Pancreas (tissue), 10 donors: ENCODE results near the gene GJA10. TPM values are rescaled to one million over a fixed set of nuclear protein-coding genes. Genes with fewer than 3 reads are reported as not detected.
A peak's percentile ranks its signal among the peaks of the same experiment; 100 is the strongest.
"Not testable (repeated sequence)": the region's sequence is repeated elsewhere in the genome, so short reads cannot be mapped to it uniquely, and the experiment has no call there.

Experiments
- ATAC-seq, 4 donors: fragments of 200-7000 bp; cut with Tn5 transposase; one replicate each; pipeline versions ENCODE4 v1.8.0 to v1.9.1; 2020; ENCODE audit warnings: mild to moderate bottlenecking in 4 of 4, moderate library complexity in 4 of 4
- DNase-seq, 6 donors: peaks; one replicate each; pipeline ENCODE4 v3.0.0-alpha.2; 2020
- FAIRE-seq: peaks from 2 replicates; lab custom pipeline; 2012; peaks lifted over from hg19 to GRCh38; lab: Jason Lieb, UNC
- H3K27ac ChIP-seq, 4 donors: fragments of 200-600 bp; sonication (generic); 1 replicate in 3 of 4; 2 replicates in 1 of 4; pipeline versions ENCODE4 v1.5.0 to v1.8.0; 2020
- H3K27me3 ChIP-seq, 4 donors: fragments of 200-600 bp; one replicate each; pipeline ENCODE4 v1.8.0; 2021
- H3K36me3 ChIP-seq, 3 donors: fragments of 200-600 bp; sonication (generic) in 1 of 3; one replicate each; pipeline versions ENCODE4 v1.5.0 to v1.8.0; 2020 to 2021
- H3K4me1 ChIP-seq, 3 donors: fragments of 200-600 bp; one replicate each; pipeline ENCODE4 v1.8.0; 2021
- H3K4me3 ChIP-seq, 4 donors: fragments of 200-600 bp; sonication (generic) in 2 of 4; one replicate each; pipeline versions ENCODE4 v1.5.0 to v1.8.0; 2020 to 2021
- H3K9me3 ChIP-seq, 4 donors: fragments of 200-600 bp; one replicate each; pipeline ENCODE4 v1.8.0; 2021
- CTCF ChIP-seq, 4 donors: fragments of 200-600 bp; sonication (generic) in 3 of 4; IDR thresholded peaks; one replicate each; pipeline versions ENCODE4 v1.5.0 to v1.8.0; 2021; ENCODE audit warnings: antibody characterized with exemption in 4 of 4
- WGBS, 2 donors: extraction: QIAGEN DNeasy Blood & Tissue Kit; methylation state at CpG; one replicate each; pipeline ENCODE4 v1.1.7; 2013; 5-methylcytosine and 5-hydroxymethylcytosine counted together
- intact Hi-C, 3 donors: fragments of 100-400 bp; cut with DNase I; formaldehyde crosslinking; loops; one replicate each; pipeline versions ENCODE4 v1.11.1 to v1.14.2; 2022
- polyA plus RNA-seq, 2 donors: library from polyadenylated mRNA; stranded (reverse); fragments of 200-250 nt; gene quantifications; one replicate each; pipeline ENCODE4 v1.2.3, GENCODE V29; 2013
- total RNA-seq, 6 donors: library from RNA; stranded (reverse); fragmentation: NEBNext Ultra II Directional in 4 of 6; extraction: Animal tissue kit (Norgen Biotek cat#: 25700) in 4 of 6; gene quantifications; one replicate each; pipeline versions ENCODE4 v1.2.1 to v1.2.4, GENCODE V29; 2021 to 2023
- donor health status: healthy with polysubstance abuse.
- donor health status: DM: no; HTN: no; CAD: no; lungs with moderate emphysema.
- donor health status: DM: no; HTN: no; CAD: no.
- donor health status: control.
- donor health status: control.
- donor health status: Bipolar disorder and iron deficiency.
- donor health status: DM: yes; HTN: yes; CAD: no.
- donor health status: DM: no; HTN: no; CAD: no.
- donor health status: DM: no; HTN: no; CAD: no.
- donor health status: DM: yes; HTN: yes; CAD: no.

Gene GJA10
- total and polyA plus RNA-seq, 8 donors = not detected

DNA sequence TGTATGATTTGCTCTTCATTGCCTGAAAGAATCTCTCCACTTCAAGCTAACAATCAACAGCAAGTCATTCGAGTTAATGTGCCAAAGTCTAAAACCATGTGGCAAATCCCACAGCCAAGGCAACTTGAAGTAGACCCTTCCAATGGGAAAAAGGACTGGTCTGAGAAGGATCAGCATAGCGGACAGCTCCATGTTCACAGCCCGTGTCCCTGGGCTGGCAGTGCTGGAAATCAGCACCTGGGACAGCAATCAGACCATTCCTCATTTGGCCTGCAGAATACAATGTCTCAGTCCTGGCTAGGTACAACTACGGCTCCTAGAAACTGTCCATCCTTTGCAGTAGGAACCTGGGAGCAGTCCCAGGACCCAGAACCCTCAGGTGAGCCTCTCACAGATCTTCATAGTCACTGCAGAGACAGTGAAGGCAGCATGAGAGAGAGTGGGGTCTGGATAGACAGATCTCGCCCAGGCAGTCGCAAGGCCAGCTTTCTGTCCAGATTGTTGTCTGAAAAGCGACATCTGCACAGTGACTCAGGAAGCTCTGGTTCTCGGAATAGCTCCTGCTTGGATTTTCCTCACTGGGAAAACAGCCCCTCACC is 1.1 kb downstream of the GJA10 start:
- 41 to 42% methylated on average over 8 of the region's 8 CpGs for WGBS, 2 donors
- no peaks in the 10 kb centered on the region for H3K36me3 ChIP-seq
- H3K9me3 ChIP-seq = no peaks in the 10 kb centered on the region
- H3K4me1 ChIP-seq = no peaks in the 10 kb centered on the region
- H3K27me3 ChIP-seq = peaks cover 0 to 24% (median 0%) of the 10 kb centered on the region in 4 donors
- ATAC-seq (peak in 3 of 4 donors; percentile 57 to 83 (median 58)), DNase-seq (no peak), FAIRE-seq (no peak)
- H3K27ac ChIP-seq = no peak overlapping the region
- no peak overlapping the region for H3K4me3 ChIP-seq
- TF ChIP-seq CTCF (IDR thresholded peaks at IDR 0.05) = no peak
- intact Hi-C loops = no loop called here

GRCh38 chr6:89910001-89910901 is 16.0 kb downstream of the GJA10 start:
- DNase-seq, H3K4me1 ChIP-seq, H3K27ac ChIP-seq, H3K4me3 ChIP-seq, H3K36me3 ChIP-seq, H3K27me3 ChIP-seq, intact Hi-C loops, FAIRE-seq, H3K9me3 ChIP-seq, ATAC-seq: not testable (repeated sequence)
- 70 to 76% methylated on average over 10 of the region's 10 CpGs for WGBS, 2 donors

- H3K4me3 ChIP-seq = no peak overlapping the region
- intact Hi-C loops = no loop called here
- no peak for FAIRE-seq
- H3K27ac ChIP-seq = no peak overlapping the region
- DNase-seq = no peak
- no peak for TF ChIP-seq CTCF (IDR thresholded peaks at IDR 0.05)
- H3K36me3 ChIP-seq = no peaks in the 10 kb centered on the region
- 40 to 63% methylated on average over 1 of the region's 1 CpG for WGBS, 2 donors
- ATAC-seq = no peak
- no peaks in the 10 kb centered on the region for H3K27me3 ChIP-seq
- no peaks in the 10 kb centered on the region for H3K9me3 ChIP-seq
- no peaks in the 10 kb centered on the region for H3K4me1 ChIP-seq
Measured at GRCh38 chr6:89910902-89911240, 16.6 kb downstream of the GJA10 start.

DNA sequence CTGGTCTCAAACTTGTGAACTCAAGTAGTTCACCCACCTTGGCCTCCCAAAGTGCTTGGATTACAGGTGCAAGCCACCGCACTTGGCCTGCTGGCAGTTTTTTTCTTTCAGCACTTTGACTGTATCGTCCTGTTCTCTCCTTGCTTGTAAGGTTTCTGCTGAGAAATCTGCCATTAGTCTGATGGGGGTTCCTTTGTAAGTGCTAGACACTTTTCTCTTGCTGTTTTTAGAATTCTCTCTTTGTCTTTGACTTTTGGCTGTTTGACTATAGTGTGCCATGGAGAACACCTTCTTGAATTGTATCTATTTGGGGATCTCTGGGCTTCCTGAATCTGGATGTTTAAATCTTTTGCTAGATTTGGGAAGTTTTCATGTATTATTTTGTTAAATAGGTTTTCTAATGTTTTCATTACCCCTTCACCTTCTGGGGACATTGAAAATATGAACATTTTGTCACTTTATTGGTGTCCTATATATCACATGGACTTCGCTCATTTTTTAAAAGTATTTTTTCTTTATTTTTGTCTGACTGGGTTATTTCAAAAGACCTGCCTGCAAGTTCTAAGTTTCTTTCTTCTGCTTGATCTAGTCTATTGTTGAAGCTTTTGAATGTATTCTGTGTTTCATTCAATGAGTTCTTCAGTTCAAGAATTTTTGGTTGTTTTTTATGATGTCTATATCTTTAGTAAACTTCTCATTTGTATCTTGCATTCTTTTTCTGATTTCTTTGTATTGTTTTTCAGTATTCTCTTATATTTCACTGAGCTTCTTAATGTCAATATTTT is 22.1 kb downstream of the GJA10 start:
- Histone ChIP-seq H3K4me3 (no peak overlapping the region), H3K36me3 (no peaks in the 10 kb centered on the region), H3K4me1 (no peaks in the 10 kb centered on the region), H3K27me3 (no peaks in the 10 kb centered on the region), H3K9me3 (no peaks in the 10 kb centered on the region), H3K27ac (no peak overlapping the region)
- intact Hi-C loops = no loop called here
- FAIRE-seq = no peak
- TF ChIP-seq CTCF (IDR thresholded peaks at IDR 0.05) = no peak
- no peak for ATAC-seq
- WGBS, 2 donors = 74 to 96% methylated on average over 3 of the region's 3 CpGs
- DNase-seq = no peak

GRCh38 chr6:89917216-89917615 is 22.9 kb downstream of the GJA10 start:
- no peak for ATAC-seq
- no peak for FAIRE-seq

More at GRCh38 chr6:89917216-89917615, 22.9 kb downstream of the GJA10 start:
- Histone ChIP-seq H3K9me3 (no peaks in the 10 kb centered on the region), H3K36me3 (no peaks in the 10 kb centered on the region), H3K4me1 (no peaks in the 10 kb centered on the region), H3K27me3 (no peaks in the 10 kb centered on the region), H3K27ac (no peak overlapping the region), H3K4me3 (no peak overlapping the region)
- intact Hi-C loops = no loop called here
- TF ChIP-seq CTCF (IDR thresholded peaks at IDR 0.05) = no peak
- DNase-seq = no peak
- 90 to 96% methylated on average over 4 of the region's 4 CpGs for WGBS, 2 donors
